Measurements from ENCODE around the gene PTPRB. TPM values are rescaled to one million over a fixed set of nuclear protein-coding genes. Genes with fewer than 3 reads are reported as not detected.
A peak's percentile ranks its signal among the peaks of the same experiment; 100 is the strongest.

The PTPRB gene
- total and polyA plus RNA-seq, 2 donors (not counting 3 experiments of a cell fraction or from before 2014, with no cell fraction given): 64.1 to 151 TPM

DNA sequence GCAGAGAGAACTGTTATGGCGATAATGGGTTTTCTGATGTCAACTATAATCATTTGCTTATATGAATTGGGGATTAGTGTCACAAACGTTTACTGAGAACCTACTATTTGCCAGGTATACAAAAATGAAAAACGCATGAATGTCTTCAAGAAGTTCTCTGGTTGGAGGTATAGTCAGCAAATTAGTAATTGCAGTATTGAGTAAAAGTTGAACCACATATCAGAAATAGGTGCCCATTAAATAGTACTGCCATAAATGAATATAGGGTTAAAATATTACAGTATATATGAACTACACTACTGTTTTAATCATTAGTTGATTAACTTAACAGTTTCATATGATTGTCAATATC, 60.0 kb downstream of the PTPRB start:
- H2AFZ ChIP-seq (ENCODE audit: low read depth, low read length): no peak overlapping the region
- no peaks in the 10 kb centered on the region for H4K20me1 ChIP-seq (replicated peaks; ENCODE audit: control insufficient read depth, extremely low read depth, insufficient read depth, low read length)
- dilution Hi-C loops (cut with MboI; ENCODE audit: extremely low pct_ligation_motif_present, low sequenced_read_pairs) (no loop called here), intact Hi-C loops (cut with micrococcal nuclease) (loop anchor here (1.0 to 10.0 kb wide), 4 partner anchors 142 to 792 kb away; no protein-coding TSS in a partner anchor)
- POLR2A ChIA-PET: no interaction called here
- H3K4me2 ChIP-seq (ENCODE audit: insufficient read depth, low read length): no peak overlapping the region
- no peaks in the 10 kb centered on the region for H3K9me1 ChIP-seq (replicated peaks; ENCODE audit: control insufficient read depth, extremely low read depth, insufficient read depth, low read length)
- FAIRE-seq (no peak), DNase-seq (ENCODE audit: low read depth, low spot score) (no peak)
- no peaks in the 10 kb centered on the region for H3K27me3 ChIP-seq (ENCODE audit: control insufficient read depth in 2 of 2, insufficient read depth in 2 of 2, low read length in 2 of 2)
- H3K79me2 ChIP-seq (ENCODE audit: control insufficient read depth, insufficient read depth, low read length): no peaks in the 10 kb centered on the region
- H3K36me3 ChIP-seq (ENCODE audit: control insufficient read depth in 2 of 2, extremely low read depth in 1 of 2, insufficient read depth in 2 of 2, low read length in 2 of 2): peaks cover 33 to 50% of the 10 kb centered on the region in 2 experiments
- no peak overlapping the region for H3K9ac ChIP-seq (replicated peaks; ENCODE audit: extremely low read depth, insufficient read depth, low read length)
- H3K9me3 ChIP-seq (replicated peaks; ENCODE audit: control insufficient read depth, insufficient read depth, low read length): no peaks in the 10 kb centered on the region
- no peak overlapping the region for H3K27ac ChIP-seq (ENCODE audit: insufficient read depth, low read depth, low read length)
- no peak for TF ChIP-seq FOS (IDR thresholded peaks at IDR 0.05; ENCODE audit: borderline replicate concordance, insufficient read depth, low read length)
- peak; percentile 25 for TF ChIP-seq POLR2A (IDR thresholded peaks at IDR 0.05; ENCODE audit: low read depth, low read length)
- no peak overlapping the region for H3K4me3 ChIP-seq (replicated peaks in 1 of 3; ENCODE audit: insufficient read depth in 1 of 3, low read depth in 1 of 3, low read length in 3 of 3)
- H3K4me1 ChIP-seq (ENCODE audit: control insufficient read depth, extremely low read depth, insufficient read depth, low read length): peaks cover 15% of the 10 kb centered on the region
- BruUV-seq (replicated peaks): no TSS peak
- CTCF ChIA-PET: interaction anchor here (0.6 to 3.9 kb wide), 46 partner anchors 8 to 1059 kb away, joined by 3 to 62 read pairs (median 4); no protein-coding TSS in a partner anchor

DNA sequence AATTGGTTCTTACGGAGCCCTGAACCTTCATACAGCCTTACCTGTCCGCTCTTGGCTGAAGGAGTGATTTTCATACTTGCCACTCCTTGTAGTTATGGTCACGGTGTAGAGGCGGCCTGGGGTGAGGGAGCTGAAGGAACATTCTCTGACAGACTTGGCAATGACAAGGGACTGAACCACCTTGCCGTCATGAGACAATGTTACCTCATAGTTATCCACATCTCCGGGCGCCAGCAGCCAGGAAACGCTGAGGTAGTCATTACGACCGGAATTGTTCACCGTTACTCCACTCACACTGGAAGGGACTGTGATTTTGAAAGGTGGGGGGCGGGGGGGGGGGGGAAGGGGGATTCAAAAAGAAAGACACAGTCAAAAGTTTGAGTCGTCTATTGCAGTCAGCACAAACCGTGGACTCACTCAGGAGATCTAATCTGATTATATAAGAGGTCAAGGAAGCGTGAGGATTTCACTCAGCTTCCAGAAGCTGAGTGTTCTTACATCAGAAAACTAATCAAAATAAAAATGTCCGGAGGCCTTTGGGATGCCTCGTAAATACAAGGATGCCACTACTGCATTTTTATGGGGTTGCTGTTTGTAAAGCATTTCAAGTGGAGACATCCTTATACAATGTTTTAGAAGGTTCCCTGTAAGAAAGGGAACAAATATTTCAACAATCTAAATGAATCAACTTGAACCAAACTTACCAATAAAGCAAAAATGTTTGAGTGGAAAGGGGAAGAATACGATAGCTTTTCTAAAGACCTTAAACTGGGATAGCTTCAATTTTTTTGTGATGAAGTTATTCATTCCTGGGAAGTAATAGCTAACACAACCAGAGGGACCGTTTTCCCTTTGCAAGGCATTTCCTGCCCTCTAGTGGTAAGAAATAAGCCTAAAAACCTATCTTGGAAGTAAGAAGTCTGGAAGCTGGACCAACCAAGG, 60.6 kb downstream of the PTPRB start:
- peak; percentile 82 for FAIRE-seq
- TF ChIP-seq, protein P1, sequence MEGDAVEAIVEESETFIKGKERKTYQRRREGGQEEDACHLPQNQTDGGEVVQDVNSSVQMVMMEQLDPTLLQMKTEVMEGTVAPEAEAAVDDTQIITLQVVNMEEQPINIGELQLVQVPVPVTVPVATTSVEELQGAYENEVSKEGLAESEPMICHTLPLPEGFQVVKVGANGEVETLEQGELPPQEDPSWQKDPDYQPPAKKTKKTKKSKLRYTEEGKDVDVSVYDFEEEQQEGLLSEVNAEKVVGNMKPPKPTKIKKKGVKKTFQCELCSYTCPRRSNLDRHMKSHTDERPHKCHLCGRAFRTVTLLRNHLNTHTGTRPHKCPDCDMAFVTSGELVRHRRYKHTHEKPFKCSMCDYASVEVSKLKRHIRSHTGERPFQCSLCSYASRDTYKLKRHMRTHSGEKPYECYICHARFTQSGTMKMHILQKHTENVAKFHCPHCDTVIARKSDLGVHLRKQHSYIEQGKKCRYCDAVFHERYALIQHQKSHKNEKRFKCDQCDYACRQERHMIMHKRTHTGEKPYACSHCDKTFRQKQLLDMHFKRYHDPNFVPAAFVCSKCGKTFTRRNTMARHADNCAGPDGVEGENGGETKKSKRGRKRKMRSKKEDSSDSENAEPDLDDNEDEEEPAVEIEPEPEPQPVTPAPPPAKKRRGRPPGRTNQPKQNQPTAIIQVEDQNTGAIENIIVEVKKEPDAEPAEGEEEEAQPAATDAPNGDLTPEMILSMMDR (IDR thresholded peaks at IDR 0.05; ENCODE audit: extremely low read depth in 1 of 2, insufficient read depth in 1 of 2, low read depth in 1 of 2, low read length in 2 of 2): peak; percentile 59 to 62
- no peak for TF ChIP-seq MYC (IDR thresholded peaks at IDR 0.05; ENCODE audit: low read depth, low read length)
- no peak for TF ChIP-seq JUN (IDR thresholded peaks at IDR 0.05; ENCODE audit: borderline replicate concordance, insufficient read depth, insufficient read length, low read depth)
- Histone ChIP-seq H3K4me3 (replicated peaks in 1 of 3; ENCODE audit: insufficient read depth in 1 of 3, low read depth in 1 of 3, low read length in 3 of 3) (no peak overlapping the region), H3K4me1 (ENCODE audit: control insufficient read depth, extremely low read depth, insufficient read depth, low read length) (peaks cover 13% of the 10 kb centered on the region), H3K27me3 (ENCODE audit: control insufficient read depth in 2 of 2, insufficient read depth in 2 of 2, low read length in 2 of 2) (no peaks in the 10 kb centered on the region), H3K9ac (replicated peaks; ENCODE audit: extremely low read depth, insufficient read depth, low read length) (no peak overlapping the region), H4K20me1 (replicated peaks; ENCODE audit: control insufficient read depth, extremely low read depth, insufficient read depth, low read length) (no peaks in the 10 kb centered on the region), H3K4me2 (ENCODE audit: insufficient read depth, low read length) (no peak overlapping the region), H3K79me2 (ENCODE audit: control insufficient read depth, insufficient read depth, low read length) (no peaks in the 10 kb centered on the region), H3K36me3 (ENCODE audit: control insufficient read depth in 2 of 2, extremely low read depth in 1 of 2, insufficient read depth in 2 of 2, low read length in 2 of 2) (peaks cover 37 to 54% of the 10 kb centered on the region in 2 experiments), H3K9me3 (replicated peaks; ENCODE audit: control insufficient read depth, insufficient read depth, low read length) (no peaks in the 10 kb centered on the region), H2AFZ (ENCODE audit: low read depth, low read length) (no peak overlapping the region), H3K27ac (ENCODE audit: insufficient read depth, low read depth, low read length) (peak overlapping the region; percentile 35), H3K9me1 (replicated peaks; ENCODE audit: control insufficient read depth, extremely low read depth, insufficient read depth, low read length) (no peaks in the 10 kb centered on the region)
- CTCF ChIA-PET: interaction anchor here (0.6 to 3.9 kb wide), 48 partner anchors 8 to 1060 kb away, joined by 3 to 62 read pairs (median 4); no protein-coding TSS in a partner anchor
- dilution Hi-C loops (cut with MboI; ENCODE audit: extremely low pct_ligation_motif_present, low sequenced_read_pairs) (no loop called here), intact Hi-C loops (cut with micrococcal nuclease) (loop anchor here (1.0 to 10.0 kb wide), 4 partner anchors 143 to 792 kb away; no protein-coding TSS in a partner anchor)
- no TSS peak for BruUV-seq (replicated peaks)
- POLR2A ChIA-PET: no interaction called here
- DNase-seq (ENCODE audit: low read depth, low spot score): peak; percentile 68
